ENCODE results near the gene IFI27L1. TPM values are rescaled to one million over a fixed set of nuclear protein-coding genes. Genes with fewer than 3 reads are reported as not detected.

Gene IFI27L1
- polyA plus RNA-seq, 1 experiment: 12.5 TPM

- POLR2A ChIA-PET: interaction anchor here (0.7 kb wide), 1 partner anchor 56 kb away, joined by 3 read pairs; no protein-coding TSS in a partner anchor
- H3K27ac ChIP-seq (ENCODE audit: low read depth, low read length): no peak overlapping the region
- TF ChIP-seq CTCF (IDR thresholded peaks at IDR 0.05; ENCODE audit: low read depth, low read length): no peak
- DNase-seq (ENCODE audit: low read depth, low spot score): no peak
- H3K27me3 ChIP-seq (ENCODE audit: control insufficient read depth, insufficient read depth, low read length): peaks cover 5% of the 10 kb centered on the region
- H3K9me3 ChIP-seq (ENCODE audit: control insufficient read depth, insufficient read depth, low read length): peaks cover 2% of the 10 kb centered on the region; the same call in 1 of the 2 replicates
- H3K4me3 ChIP-seq (ENCODE audit: low read depth, low read length): no peak overlapping the region
- CTCF ChIA-PET: interaction anchor here (1.0 to 5.8 kb wide), 10 partner anchors 42 to 484 kb away, joined by 3 to 183 read pairs (median 18); partner anchors contain the start of genes DDX24, IFI27L1 and OTUB2
These were observed 57.1 kb downstream of the IFI27L1 start for GRCh38 chr14:94138251-94138650.

DNA sequence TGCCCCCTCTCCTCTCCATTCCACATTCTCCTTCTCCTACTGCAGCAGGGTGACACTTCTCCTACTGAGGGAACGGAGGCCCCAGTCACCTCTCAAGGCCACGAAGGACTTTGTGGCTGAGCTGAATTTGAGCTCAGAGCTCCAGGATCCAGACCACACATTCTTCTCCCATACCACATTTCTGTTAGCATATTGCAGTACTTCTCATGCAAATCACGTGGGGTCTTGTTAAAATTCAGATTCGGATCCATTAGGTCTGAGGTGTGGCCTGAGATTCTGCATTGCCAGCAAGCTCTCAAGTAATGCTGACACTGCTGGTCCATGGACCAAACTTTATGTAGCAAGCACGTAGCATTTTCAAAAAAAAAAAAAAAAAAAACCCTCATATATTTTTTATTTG, 57.9 kb downstream of the IFI27L1 start:
- H3K27ac ChIP-seq (ENCODE audit: low read depth, low read length): no peak overlapping the region
- H3K27me3 ChIP-seq (ENCODE audit: control insufficient read depth, insufficient read depth, low read length): peaks cover 2% of the 10 kb centered on the region
- POLR2A ChIA-PET: no interaction called here
- no peak overlapping the region for H3K4me3 ChIP-seq (ENCODE audit: low read depth, low read length)
- TF ChIP-seq CTCF (IDR thresholded peaks at IDR 0.05; ENCODE audit: low read depth, low read length): no peak
- no peak for DNase-seq (ENCODE audit: low read depth, low spot score)
- H3K9me3 ChIP-seq (ENCODE audit: control insufficient read depth, insufficient read depth, low read length): peaks cover 2% of the 10 kb centered on the region; the same call in 1 of the 2 replicates
- CTCF ChIA-PET: interaction anchor here (0.6 to 5.8 kb wide), 6 partner anchors 41 to 348 kb away, joined by 3 to 183 read pairs (median 4); no protein-coding TSS in a partner anchor

GRCh38 chr14:94139421-94139820, 58.3 kb downstream of the IFI27L1 start:
- ChIA-PET CTCF (interaction anchor here (0.6 to 5.8 kb wide), 6 partner anchors 41 to 347 kb away, joined by 3 to 183 read pairs (median 4); no protein-coding TSS in a partner anchor), POLR2A (no interaction called here)
- peaks cover 2% of the 10 kb centered on the region; the same call in 1 of the 2 replicates for H3K9me3 ChIP-seq (ENCODE audit: control insufficient read depth, insufficient read depth, low read length)
- no peak for DNase-seq (ENCODE audit: low read depth, low spot score)
- no peak for TF ChIP-seq CTCF (IDR thresholded peaks at IDR 0.05; ENCODE audit: low read depth, low read length)
- H3K4me3 ChIP-seq (ENCODE audit: low read depth, low read length): no peak overlapping the region
- no peak overlapping the region for H3K27ac ChIP-seq (ENCODE audit: low read depth, low read length)
- H3K27me3 ChIP-seq (ENCODE audit: control insufficient read depth, insufficient read depth, low read length): peaks cover 2% of the 10 kb centered on the region

GRCh38 chr14:94142247-94142646, 61.1 kb downstream of the IFI27L1 start:
- ChIA-PET POLR2A (no interaction called here), CTCF (interaction anchor here (0.9 to 5.4 kb wide), 8 partner anchors 10 to 203 kb away, joined by 3 to 48 read pairs (median 4); no protein-coding TSS in a partner anchor)
- Histone ChIP-seq H3K27ac (ENCODE audit: low read depth, low read length) (no peak overlapping the region), H3K4me3 (ENCODE audit: low read depth, low read length) (no peak overlapping the region), H3K9me3 (ENCODE audit: control insufficient read depth, insufficient read depth, low read length) (no peaks in the 10 kb centered on the region), H3K27me3 (ENCODE audit: control insufficient read depth, insufficient read depth, low read length) (peaks cover 2% of the 10 kb centered on the region)
- no peak for TF ChIP-seq CTCF (IDR thresholded peaks at IDR 0.05; ENCODE audit: low read depth, low read length)
- DNase-seq (ENCODE audit: low read depth, low spot score): no peak

DNA sequence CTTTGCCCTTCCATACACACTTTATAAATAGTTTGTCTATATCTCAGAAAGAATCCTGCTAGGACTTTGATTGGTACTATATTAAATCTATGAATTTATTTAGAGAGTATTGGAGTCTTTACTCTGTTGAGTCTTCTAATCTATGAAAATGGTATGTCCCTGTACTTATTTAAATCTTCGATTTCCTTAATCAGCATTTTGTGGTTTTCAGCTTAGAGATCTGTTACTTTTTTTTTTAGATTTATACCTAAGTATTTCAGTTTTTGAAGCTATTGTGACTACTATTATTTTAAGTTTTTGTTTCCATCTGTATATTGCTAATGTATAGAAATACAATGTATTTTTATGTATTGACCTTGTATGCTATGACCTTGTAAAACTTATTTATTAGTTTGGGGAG, 61.7 kb downstream of the IFI27L1 start:
- DNase-seq (ENCODE audit: low read depth, low spot score): no peak
- CTCF ChIA-PET: interaction anchor here (0.9 to 5.4 kb wide), 7 partner anchors 11 to 203 kb away, joined by 3 to 48 read pairs (median 4); no protein-coding TSS in a partner anchor
- Histone ChIP-seq H3K4me3 (ENCODE audit: low read depth, low read length) (no peak overlapping the region), H3K27ac (ENCODE audit: low read depth, low read length) (no peak overlapping the region), H3K9me3 (ENCODE audit: control insufficient read depth, insufficient read depth, low read length) (no peaks in the 10 kb centered on the region), H3K27me3 (ENCODE audit: control insufficient read depth, insufficient read depth, low read length) (peaks cover 2% of the 10 kb centered on the region)
- POLR2A ChIA-PET: no interaction called here
- no peak for TF ChIP-seq CTCF (IDR thresholded peaks at IDR 0.05; ENCODE audit: low read depth, low read length)

All from AG04450 (cell line).